ENCODE measurements around the gene NTRK3. TPM values are rescaled to one million over a fixed set of nuclear protein-coding genes. Genes with fewer than 3 reads are reported as not detected.

The NTRK3 gene
- total RNA-seq, 1 experiment from 2014 or later = not detected

- CTCF ChIA-PET = no interaction called here
- Histone ChIP-seq H3K4me3 (ENCODE audit: low read depth, low read length) (no peak overlapping the region), H3K36me3 (ENCODE audit: control insufficient read depth, insufficient read depth, low read length) (no peaks in the 10 kb centered on the region), H3K27me3 (replicated peaks; ENCODE audit: control insufficient read depth, insufficient read depth, low read length) (no peaks in the 10 kb centered on the region; the same call in 1 of the 2 replicates), H3K9me3 (no peaks in the 10 kb centered on the region), H3K4me1 (no peaks in the 10 kb centered on the region)
- BruUV-seq (replicated peaks) = no TSS peak
- H3K36me3 Mint-ChIP-seq (ENCODE audit: insufficient read depth, unreplicated experiment) = no peaks in the 10 kb centered on the region
- H3K9me3 Mint-ChIP-seq (ENCODE audit: unreplicated experiment) = no peaks in the 10 kb centered on the region
- no peak overlapping the region for H3K27ac Mint-ChIP-seq (ENCODE audit: unreplicated experiment)
- H3K27me3 Mint-ChIP-seq (ENCODE audit: insufficient read depth, unreplicated experiment) = peaks cover 21% of the 10 kb centered on the region
- TF ChIP-seq CTCF (IDR thresholded peaks at IDR 0.05; ENCODE audit: insufficient read depth in 1 of 2, low read depth in 1 of 2, low read length in 1 of 2, severe bottlenecking in 1 of 2, unreplicated experiment in 1 of 2) = no peak
- H3K4me3 Mint-ChIP-seq (ENCODE audit: unreplicated experiment) = no peak overlapping the region
- no peak for DNase-seq
- intact Hi-C loops (cut with micrococcal nuclease; ENCODE audit: unreplicated experiment) = no loop called here
- POLR2A ChIA-PET = no interaction called here
- no peaks in the 10 kb centered on the region for H3K4me1 Mint-ChIP-seq (ENCODE audit: low read depth, unreplicated experiment)
Observed at GRCh38 chr15:88223084-88223483, 33.5 kb downstream of the NTRK3 start.

GRCh38 chr15:88221836-88222235 lies 34.7 kb downstream of the NTRK3 start:
- H3K36me3 Mint-ChIP-seq (ENCODE audit: insufficient read depth, unreplicated experiment) = no peaks in the 10 kb centered on the region

GRCh38 chr15:88220443-88221335 lies 35.9 kb downstream of the NTRK3 start:
- Histone ChIP-seq H3K27me3 (replicated peaks; ENCODE audit: control insufficient read depth, insufficient read depth, low read length) (no peaks in the 10 kb centered on the region), H3K4me1 (no peaks in the 10 kb centered on the region), H3K36me3 (ENCODE audit: control insufficient read depth, insufficient read depth, low read length) (no peaks in the 10 kb centered on the region), H3K9me3 (no peaks in the 10 kb centered on the region), H3K4me3 (ENCODE audit: low read depth, low read length) (no peak overlapping the region)
- Mint-ChIP-seq H3K4me3 (ENCODE audit: unreplicated experiment) (no peak overlapping the region), H3K4me1 (ENCODE audit: low read depth, unreplicated experiment) (no peaks in the 10 kb centered on the region), H3K27ac (ENCODE audit: unreplicated experiment) (no peak overlapping the region), H3K27me3 (ENCODE audit: insufficient read depth, unreplicated experiment) (peaks cover 8% of the 10 kb centered on the region), H3K9me3 (ENCODE audit: unreplicated experiment) (no peaks in the 10 kb centered on the region), H3K36me3 (ENCODE audit: insufficient read depth, unreplicated experiment) (no peaks in the 10 kb centered on the region)
- DNase-seq = no peak
- BruUV-seq (replicated peaks) = no TSS peak
- intact Hi-C loops (cut with micrococcal nuclease; ENCODE audit: unreplicated experiment) = no loop called here
- POLR2A ChIA-PET = no interaction called here
- TF ChIP-seq CTCF (IDR thresholded peaks at IDR 0.05; ENCODE audit: insufficient read depth in 1 of 2, low read depth in 1 of 2, low read length in 1 of 2, severe bottlenecking in 1 of 2, unreplicated experiment in 1 of 2) = no peak
- CTCF ChIA-PET = no interaction called here

More at GRCh38 chr15:88221836-88222235, 34.7 kb downstream of the NTRK3 start:
- no peak overlapping the region for H3K4me3 ChIP-seq (ENCODE audit: low read depth, low read length)
- Mint-ChIP-seq H3K4me3 (ENCODE audit: unreplicated experiment) (no peak overlapping the region), H3K27ac (ENCODE audit: unreplicated experiment) (no peak overlapping the region), H3K27me3 (ENCODE audit: insufficient read depth, unreplicated experiment) (peaks cover 12% of the 10 kb centered on the region), H3K4me1 (ENCODE audit: low read depth, unreplicated experiment) (no peaks in the 10 kb centered on the region), H3K9me3 (ENCODE audit: unreplicated experiment) (no peaks in the 10 kb centered on the region)
- CTCF ChIA-PET = no interaction called here
- DNase-seq = no peak
- H3K27me3 ChIP-seq (replicated peaks; ENCODE audit: control insufficient read depth, insufficient read depth, low read length) = no peaks in the 10 kb centered on the region; the same call in 1 of the 2 replicates
- POLR2A ChIA-PET = no interaction called here
- H3K4me1 ChIP-seq = no peaks in the 10 kb centered on the region
- TF ChIP-seq CTCF (IDR thresholded peaks at IDR 0.05; ENCODE audit: insufficient read depth in 1 of 2, low read depth in 1 of 2, low read length in 1 of 2, severe bottlenecking in 1 of 2, unreplicated experiment in 1 of 2) = no peak
- no TSS peak for BruUV-seq (replicated peaks)
- no peaks in the 10 kb centered on the region for H3K9me3 ChIP-seq
- no peaks in the 10 kb centered on the region for H3K36me3 ChIP-seq (ENCODE audit: control insufficient read depth, insufficient read depth, low read length)
- intact Hi-C loops (cut with micrococcal nuclease; ENCODE audit: unreplicated experiment) = no loop called here

Measured in Caco-2 (cell line).